Posterior vena cava (tissue), 2 donors: Measurements from ENCODE around the gene OTUD4. TPM values are rescaled to one million over a fixed set of nuclear protein-coding genes. Genes with fewer than 3 reads are reported as not detected.
A peak's percentile ranks its signal among the peaks of the same experiment; 100 is the strongest.
"Not testable (repeated sequence)": the region's sequence is repeated elsewhere in the genome, so short reads cannot be mapped to it uniquely, and the experiment has no call there.

Experiments
- DNase-seq: peaks from one replicate; pipeline ENCODE4 v3.0.0-alpha.2; 2020; ENCODE audit warnings: low spot score
- intact Hi-C, 2 donors: fragments of 100-400 bp; cut with DNase I; formaldehyde crosslinking; loops; one replicate each; pipeline versions ENCODE4 v1.14.1 to v1.14.2; 2022 to 2023
- long read RNA-seq, 2 donors: library from polyadenylated mRNA; unstranded; transcript quantifications; one replicate each; pipeline ENCODE4 v2.0.0, GENCODE V29; 2020 to 2021
- total RNA-seq, 2 donors: library from RNA; stranded (reverse); fragmentation: NEBNext Ultra II Directional; extraction: Animal tissue kit (Norgen Biotek cat#: 25700); gene quantifications; one replicate each; pipeline ENCODE4 v1.2.1, GENCODE V29; 2021
- donor health status: DM: yes; HTN: yes; CAD: no.
- donor health status: DM: yes; HTN: yes; CAD: no.

The OTUD4 gene, protein sequence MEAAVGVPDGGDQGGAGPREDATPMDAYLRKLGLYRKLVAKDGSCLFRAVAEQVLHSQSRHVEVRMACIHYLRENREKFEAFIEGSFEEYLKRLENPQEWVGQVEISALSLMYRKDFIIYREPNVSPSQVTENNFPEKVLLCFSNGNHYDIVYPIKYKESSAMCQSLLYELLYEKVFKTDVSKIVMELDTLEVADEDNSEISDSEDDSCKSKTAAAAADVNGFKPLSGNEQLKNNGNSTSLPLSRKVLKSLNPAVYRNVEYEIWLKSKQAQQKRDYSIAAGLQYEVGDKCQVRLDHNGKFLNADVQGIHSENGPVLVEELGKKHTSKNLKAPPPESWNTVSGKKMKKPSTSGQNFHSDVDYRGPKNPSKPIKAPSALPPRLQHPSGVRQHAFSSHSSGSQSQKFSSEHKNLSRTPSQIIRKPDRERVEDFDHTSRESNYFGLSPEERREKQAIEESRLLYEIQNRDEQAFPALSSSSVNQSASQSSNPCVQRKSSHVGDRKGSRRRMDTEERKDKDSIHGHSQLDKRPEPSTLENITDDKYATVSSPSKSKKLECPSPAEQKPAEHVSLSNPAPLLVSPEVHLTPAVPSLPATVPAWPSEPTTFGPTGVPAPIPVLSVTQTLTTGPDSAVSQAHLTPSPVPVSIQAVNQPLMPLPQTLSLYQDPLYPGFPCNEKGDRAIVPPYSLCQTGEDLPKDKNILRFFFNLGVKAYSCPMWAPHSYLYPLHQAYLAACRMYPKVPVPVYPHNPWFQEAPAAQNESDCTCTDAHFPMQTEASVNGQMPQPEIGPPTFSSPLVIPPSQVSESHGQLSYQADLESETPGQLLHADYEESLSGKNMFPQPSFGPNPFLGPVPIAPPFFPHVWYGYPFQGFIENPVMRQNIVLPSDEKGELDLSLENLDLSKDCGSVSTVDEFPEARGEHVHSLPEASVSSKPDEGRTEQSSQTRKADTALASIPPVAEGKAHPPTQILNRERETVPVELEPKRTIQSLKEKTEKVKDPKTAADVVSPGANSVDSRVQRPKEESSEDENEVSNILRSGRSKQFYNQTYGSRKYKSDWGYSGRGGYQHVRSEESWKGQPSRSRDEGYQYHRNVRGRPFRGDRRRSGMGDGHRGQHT
- 10 to 100 TPM; 27.1 to 41.9 TPM for total RNA-seq
- long read RNA-seq, donor 1, full-length matches to known transcripts = 1 of 3 reads
- long read RNA-seq, donor 1, partial matches to known transcripts = 1 of 3 reads
- long read RNA-seq, donor 1, other reads (novel, unspliced or antisense) = 1 of 3 reads
- long read RNA-seq, donor 2, partial matches to known transcripts = 2 of 4 reads
- long read RNA-seq, donor 2, other reads (novel, unspliced or antisense) = 2 of 4 reads

GRCh38 chr4:145180298-145181090 lies at the start of gene OTUD4:
TSS of gene OTUD4 (minus strand) at chr4:145180589. CDS start at chr4:145179973, 616 bp downstream.
- intact Hi-C loops = no loop called here
- peak; percentile 99 for DNase-seq

- DNase-seq, intact Hi-C loops: not testable (repeated sequence)
Measured at GRCh38 chr4:145223228-145223627, 42.8 kb upstream of the OTUD4 start.

DNA sequence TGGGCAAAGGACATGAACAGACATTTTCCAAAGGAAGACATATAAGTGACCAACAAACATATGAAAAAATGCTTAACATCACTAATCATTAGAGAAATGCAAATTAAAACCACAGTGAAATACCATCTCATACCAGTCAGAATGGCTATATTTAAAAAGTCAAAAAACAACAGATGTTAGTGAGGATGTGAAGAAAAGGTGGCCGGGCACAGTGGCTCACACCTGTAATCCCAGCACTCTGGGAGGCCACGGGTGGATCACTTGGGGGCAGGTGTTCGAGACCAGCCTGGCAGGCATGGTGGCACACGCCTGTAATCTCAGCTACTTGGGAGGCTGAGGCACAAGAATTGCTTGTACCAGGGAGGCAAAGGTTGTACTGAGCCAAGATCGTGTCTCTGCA lies 41.1 kb upstream of the OTUD4 start:
- intact Hi-C loops, DNase-seq: not testable (repeated sequence)

- intact Hi-C loops = loop anchor here (5.0 kb wide), 2 partner anchors 388 to 393 kb away; no protein-coding TSS in a partner anchor
- DNase-seq = no peak
Measured at GRCh38 chr4:145219090-145219489, 38.7 kb upstream of the OTUD4 start.

DNA sequence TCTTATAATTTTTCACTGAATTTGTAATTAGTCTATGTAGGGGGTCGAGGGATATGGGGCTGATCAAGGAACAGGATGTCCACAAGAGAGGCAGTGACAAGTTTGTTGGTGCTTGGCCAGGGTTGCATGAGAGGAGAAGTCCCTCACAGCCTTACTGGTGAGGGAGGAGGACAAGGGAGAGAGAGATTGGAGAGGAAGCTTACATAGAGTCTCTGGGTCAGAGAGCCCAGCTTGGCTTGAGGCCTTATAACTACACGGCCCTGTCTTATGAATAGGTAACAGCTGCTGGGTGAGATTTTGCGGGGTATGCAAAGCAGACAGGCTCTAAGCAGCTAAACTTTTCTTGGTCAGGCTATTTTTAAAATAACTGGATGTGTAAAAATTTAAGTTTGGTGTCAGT lies 37.9 kb upstream of the OTUD4 start:
- intact Hi-C loops = loop anchor here (5.0 kb wide), 2 partner anchors 389 to 394 kb away; no protein-coding TSS in a partner anchor
- DNase-seq = no peak

- intact Hi-C loops = loop anchor here (5.0 kb wide), 2 partner anchors 390 to 395 kb away; no protein-coding TSS in a partner anchor
Measured at GRCh38 chr4:145217349-145217748, 37.0 kb upstream of the OTUD4 start.

GRCh38 chr4:145216535-145216934 lies 36.1 kb upstream of the OTUD4 start:
- intact Hi-C loops = loop anchor here (5.0 kb wide), 2 partner anchors 391 to 396 kb away; no protein-coding TSS in a partner anchor
- no peak for DNase-seq

More at GRCh38 chr4:145217349-145217748, 37.0 kb upstream of the OTUD4 start:
- DNase-seq = no peak

GRCh38 chr4:145213245-145213644 lies 32.9 kb upstream of the OTUD4 start:
- intact Hi-C loops = no loop called here
- DNase-seq = no peak

- no peak for DNase-seq
- intact Hi-C loops = no loop called here
Measured at GRCh38 chr4:145207934-145208333, 27.5 kb upstream of the OTUD4 start.

DNA sequence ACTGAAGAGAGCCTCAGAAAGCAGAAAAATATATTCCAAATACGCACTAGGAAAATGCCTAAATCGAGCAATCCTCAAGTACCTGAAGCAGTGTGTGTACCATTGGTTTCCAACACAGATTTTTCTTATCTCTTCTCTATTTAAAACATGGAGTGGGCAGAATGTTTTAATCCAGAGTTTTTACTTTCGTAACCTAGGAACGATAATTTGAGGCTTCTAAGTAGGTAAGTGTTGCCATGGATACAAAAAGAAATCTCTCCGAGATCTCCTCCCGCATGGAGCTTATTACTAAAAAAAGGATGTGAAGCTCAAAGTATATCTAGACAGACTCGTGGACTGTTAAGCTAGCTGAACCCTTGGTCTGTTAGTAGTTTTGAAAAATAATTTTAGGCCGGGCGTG lies 23.0 kb upstream of the OTUD4 start:
- intact Hi-C loops = no loop called here
- no peak for DNase-seq

DNA sequence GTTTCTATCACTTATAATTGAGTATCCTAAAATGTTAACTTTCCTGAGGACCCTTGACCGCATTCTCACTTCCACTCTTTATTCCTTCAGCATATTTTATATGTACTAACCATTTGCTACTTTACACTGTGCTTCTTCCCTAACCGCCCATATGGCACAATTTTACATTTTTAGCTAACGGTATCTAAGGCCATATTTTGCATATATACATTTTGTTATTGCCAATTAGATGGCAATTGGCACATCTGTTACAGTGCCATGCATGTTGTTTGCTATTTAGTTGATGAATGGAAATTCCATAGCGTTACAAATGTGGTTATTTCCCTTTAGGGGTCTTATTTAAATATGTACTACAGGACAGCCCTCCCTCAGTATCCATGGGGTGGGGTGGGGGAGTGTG lies 20.0 kb upstream of the OTUD4 start:
- intact Hi-C loops = no loop called here
- no peak for DNase-seq

DNA sequence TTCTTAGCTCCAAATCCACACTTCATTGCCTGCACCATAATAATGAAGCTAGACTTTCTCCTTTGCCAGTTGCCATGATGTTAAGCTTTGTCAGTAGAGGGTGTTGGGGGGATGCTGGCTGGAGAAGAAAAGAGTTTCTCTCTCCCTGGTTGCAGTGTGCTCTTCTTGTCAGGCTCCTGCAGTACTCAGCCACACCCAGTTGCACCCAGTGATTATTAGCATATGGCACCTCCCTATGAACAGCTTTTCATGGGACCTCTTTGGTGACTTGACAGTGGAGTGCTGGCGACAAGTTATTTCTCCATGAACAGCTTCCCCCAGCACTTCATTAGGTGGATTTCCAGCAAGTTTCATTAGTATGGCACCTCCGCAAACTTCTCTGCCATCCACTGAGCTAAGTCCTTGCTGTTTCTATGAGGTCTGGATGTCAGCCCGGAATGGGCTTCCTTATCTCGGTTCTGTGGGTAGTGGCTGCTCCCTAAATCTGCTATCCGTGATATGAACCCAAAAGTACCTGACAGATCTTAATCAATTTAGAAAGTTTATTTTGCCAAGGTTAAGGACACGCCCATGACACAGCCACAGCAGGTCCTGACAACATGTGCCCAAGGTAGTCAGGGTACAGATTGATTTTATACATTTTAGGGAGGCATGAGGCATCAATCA lies 18.8 kb upstream of the OTUD4 start:
- intact Hi-C loops = no loop called here
- no peak for DNase-seq

DNA sequence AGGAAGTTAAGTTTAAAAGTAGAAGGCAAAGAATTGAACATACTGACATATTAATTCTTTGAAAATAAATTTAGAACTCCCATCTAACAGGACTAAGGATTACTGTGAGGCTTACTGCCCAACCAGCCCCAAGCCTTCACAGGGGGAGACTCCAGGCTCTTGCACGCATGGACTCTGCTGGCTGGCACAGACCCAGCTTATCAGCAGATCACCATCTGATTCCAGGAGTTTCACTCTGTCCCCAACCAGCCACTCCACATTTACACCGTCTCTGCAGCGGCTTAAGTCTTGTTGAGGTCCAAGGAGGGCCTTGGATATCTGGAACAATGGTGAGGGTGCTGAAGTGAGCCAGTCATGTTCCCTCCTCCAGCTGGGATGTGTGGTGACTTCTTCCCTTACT lies 16.4 kb upstream of the OTUD4 start:
- intact Hi-C loops = no loop called here
- DNase-seq = no peak

GRCh38 chr4:145195167-145195952 lies 15.0 kb upstream of the OTUD4 start:
- intact Hi-C loops = no loop called here
- no peak for DNase-seq

- intact Hi-C loops = no loop called here
- no peak for DNase-seq
Measured at GRCh38 chr4:145189981-145190380, 9.6 kb upstream of the OTUD4 start.

DNA sequence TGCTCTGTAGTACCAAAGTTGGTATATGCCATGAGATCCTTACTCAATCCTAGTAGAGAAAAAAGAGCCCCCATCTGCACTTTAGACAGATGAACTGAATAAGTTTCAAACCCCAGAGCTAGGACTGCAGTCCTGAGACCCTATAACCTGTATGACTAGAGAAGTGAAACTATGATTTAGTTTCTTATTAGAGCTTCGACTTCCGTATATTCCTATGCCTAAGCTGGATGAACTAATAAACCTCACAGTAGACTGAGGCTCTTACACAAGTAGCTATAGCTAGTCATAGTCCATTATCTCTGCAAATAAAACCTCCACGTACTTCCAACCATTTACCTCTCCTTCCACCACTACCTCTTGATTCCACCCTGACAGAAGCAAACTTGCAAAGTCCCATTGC lies 6.3 kb upstream of the OTUD4 start:
- intact Hi-C loops = no loop called here
- DNase-seq = no peak

- intact Hi-C loops = no loop called here
Measured at GRCh38 chr4:145183581-145183980, 3.2 kb upstream of the OTUD4 start.

More at GRCh38 chr4:145183581-145183980, 3.2 kb upstream of the OTUD4 start:
- no peak for DNase-seq
